MM.1S (cell line): ENCODE results near the gene ALDH8A1.

Experiments
- DNase-seq: peaks from one replicate; pipeline ENCODE4 v3.0.0-alpha.2; 2015
- H2AFZ ChIP-seq: fragments of 300-600 bp; sonication (generic); 2 replicates; pipeline ENCODE4 v1.6.0; 2016; ENCODE audit warnings: antibody characterized with exemption, low read length
- H3F3A ChIP-seq: fragments of 300-600 bp; sonication (generic); 2 replicates; pipeline ENCODE4 v1.6.1; 2016; ENCODE audit warnings: mild to moderate bottlenecking, antibody characterized with exemption, low read length, moderate library complexity, mixed read lengths; ENCODE audit not compliant: insufficient read depth
- H3K27ac ChIP-seq: fragments of 300-600 bp; sonication (generic); 2 replicates; pipeline ENCODE4 v1.5.1; 2016; ENCODE audit warnings: mild to moderate bottlenecking, low read length
- H3K27me3 ChIP-seq: fragments of 300-600 bp; sonication (generic); replicated peaks from 2 replicates; pipeline ENCODE4 v1.6.0; 2016; ENCODE audit warnings: low read length; ENCODE audit not compliant: insufficient read depth
- H3K36me3 ChIP-seq: fragments of 300-600 bp; sonication (generic); replicated peaks from 2 replicates; pipeline ENCODE4 v1.6.1; 2016; ENCODE audit warnings: mild to moderate bottlenecking, low read length, mixed read lengths; ENCODE audit not compliant: insufficient read depth
- H3K4me1 ChIP-seq: fragments of 300-600 bp; sonication (generic); 2 replicates; pipeline ENCODE4 v1.6.1; 2016; ENCODE audit warnings: low read length, mixed read lengths
- H3K4me2 ChIP-seq: fragments of 300-600 bp; sonication (generic); 2 replicates; pipeline ENCODE4 v1.6.0; 2016; ENCODE audit warnings: low read depth, low read length
- H3K4me3 ChIP-seq: fragments of 300-600 bp; sonication (generic); 2 replicates; pipeline ENCODE4 v1.5.1; 2016; ENCODE audit warnings: low read length, mixed read lengths
- H3K79me2 ChIP-seq: fragments of 300-600 bp; sonication (generic); 2 replicates; pipeline ENCODE4 v1.6.1; 2016; ENCODE audit warnings: mixed run types, low read length, mixed read lengths
- H3K9ac ChIP-seq: fragments of 300-600 bp; sonication (generic); 2 replicates; pipeline ENCODE4 v1.6.1; 2016; ENCODE audit warnings: low read length, mixed read lengths
- H3K9me2 ChIP-seq: fragments of 300-600 bp; sonication (generic); replicated peaks from 2 replicates; pipeline ENCODE4 v1.6.1; 2016; ENCODE audit warnings: mild to moderate bottlenecking, low read length, mixed read lengths; ENCODE audit not compliant: insufficient read depth
- H3K9me3 ChIP-seq: fragments of 300-600 bp; sonication (generic); replicated peaks from 2 replicates; pipeline ENCODE4 v1.6.1; 2016; ENCODE audit warnings: mild to moderate bottlenecking, low read length, mixed read lengths; ENCODE audit not compliant: insufficient read depth
- H4K20me1 ChIP-seq: fragments of 300-600 bp; sonication (generic); 2 replicates; pipeline ENCODE4 v1.6.1; 2016; ENCODE audit warnings: mild to moderate bottlenecking, low read length, moderate library complexity, mixed read lengths; ENCODE audit not compliant: insufficient read depth
- EZH2 ChIP-seq: fragments of 300-600 bp; sonication (generic); optimal IDR thresholded peaks from 2 replicates; pipeline ENCODE3; 2017; ENCODE audit warnings: low read depth, mild to moderate bottlenecking, antibody characterized with exemption, low read length, mixed read lengths
- EZH2phosphoT487 ChIP-seq: fragments of 300-600 bp; sonication (generic); IDR thresholded peaks from 2 replicates; pipeline ENCODE4 v1.6.1; 2018; ENCODE audit warnings: antibody characterized with exemption, low read length
- TF ChIP-seq, protein P1 (sequence below): fragments of 300-600 bp; sonication (generic); IDR thresholded peaks from 2 replicates; pipeline ENCODE4 v1.5.1; 2016; ENCODE audit warnings: antibody characterized with exemption, low read length, mixed read lengths

Gene ALDH8A1

DNA sequence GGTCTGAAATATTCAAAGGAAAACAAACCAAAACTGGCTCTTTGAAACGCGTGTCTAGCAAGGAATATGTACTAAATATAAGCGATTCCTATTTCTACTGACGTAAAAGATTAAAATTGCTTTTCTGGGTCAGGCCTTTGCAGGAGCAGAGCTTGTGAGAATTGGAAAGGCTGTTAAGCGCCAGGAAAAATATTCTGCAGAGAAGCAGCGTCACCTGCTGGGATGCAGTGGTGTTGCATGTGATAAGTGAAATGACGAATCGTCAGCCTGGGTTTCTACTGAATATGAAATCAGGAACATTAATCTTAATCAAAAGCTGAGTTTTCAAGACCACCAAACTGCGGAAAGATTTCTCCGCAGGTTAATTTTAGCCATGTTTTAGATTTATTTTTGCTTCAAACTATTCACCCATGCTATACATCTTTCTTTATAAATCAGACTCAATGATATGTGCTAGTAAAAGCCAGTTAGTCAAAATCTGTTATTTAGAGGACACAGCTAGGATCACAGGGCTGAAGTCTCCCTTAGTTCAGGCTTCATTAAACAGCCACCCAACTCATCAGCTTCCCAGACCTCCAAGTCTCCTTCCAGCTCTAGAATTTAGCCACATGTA, 67.4 kb downstream of the ALDH8A1 start:
- TF ChIP-seq EZH2phosphoT487: no peak
- TF ChIP-seq EZH2: no peak
- TF ChIP-seq, protein P1, sequence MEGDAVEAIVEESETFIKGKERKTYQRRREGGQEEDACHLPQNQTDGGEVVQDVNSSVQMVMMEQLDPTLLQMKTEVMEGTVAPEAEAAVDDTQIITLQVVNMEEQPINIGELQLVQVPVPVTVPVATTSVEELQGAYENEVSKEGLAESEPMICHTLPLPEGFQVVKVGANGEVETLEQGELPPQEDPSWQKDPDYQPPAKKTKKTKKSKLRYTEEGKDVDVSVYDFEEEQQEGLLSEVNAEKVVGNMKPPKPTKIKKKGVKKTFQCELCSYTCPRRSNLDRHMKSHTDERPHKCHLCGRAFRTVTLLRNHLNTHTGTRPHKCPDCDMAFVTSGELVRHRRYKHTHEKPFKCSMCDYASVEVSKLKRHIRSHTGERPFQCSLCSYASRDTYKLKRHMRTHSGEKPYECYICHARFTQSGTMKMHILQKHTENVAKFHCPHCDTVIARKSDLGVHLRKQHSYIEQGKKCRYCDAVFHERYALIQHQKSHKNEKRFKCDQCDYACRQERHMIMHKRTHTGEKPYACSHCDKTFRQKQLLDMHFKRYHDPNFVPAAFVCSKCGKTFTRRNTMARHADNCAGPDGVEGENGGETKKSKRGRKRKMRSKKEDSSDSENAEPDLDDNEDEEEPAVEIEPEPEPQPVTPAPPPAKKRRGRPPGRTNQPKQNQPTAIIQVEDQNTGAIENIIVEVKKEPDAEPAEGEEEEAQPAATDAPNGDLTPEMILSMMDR: peak; percentile 95
- H3K27me3 ChIP-seq: no peaks in the 10 kb centered on the region
- no peak overlapping the region for H3K27ac ChIP-seq
- peak overlapping the region; percentile 84 for H2AFZ ChIP-seq
- H3K9me2 ChIP-seq: no peaks in the 10 kb centered on the region
- no peaks in the 10 kb centered on the region for H3K36me3 ChIP-seq
- peaks cover 18% of the 10 kb centered on the region for H3K4me1 ChIP-seq
- H3K79me2 ChIP-seq: no peaks in the 10 kb centered on the region
- no peak overlapping the region for H3K9ac ChIP-seq
- no peaks in the 10 kb centered on the region for H4K20me1 ChIP-seq
- peak overlapping the region; percentile 32; the same call in 1 of the 2 replicates for H3K4me2 ChIP-seq
- H3F3A ChIP-seq: no peaks in the 10 kb centered on the region
- no peak overlapping the region for H3K4me3 ChIP-seq
- peak; percentile 76 for DNase-seq
- H3K9me3 ChIP-seq: no peaks in the 10 kb centered on the region

GRCh38 chr6:134880487-134881190, 69.3 kb downstream of the ALDH8A1 start:
- Histone ChIP-seq H3K36me3 (no peaks in the 10 kb centered on the region), H4K20me1 (no peaks in the 10 kb centered on the region), H3K79me2 (no peaks in the 10 kb centered on the region), H3K27me3 (no peaks in the 10 kb centered on the region), H3K9me3 (no peaks in the 10 kb centered on the region), H3K4me2 (no peak overlapping the region), H3K4me1 (peaks cover 18% of the 10 kb centered on the region), H3K9me2 (no peaks in the 10 kb centered on the region), H3K4me3 (no peak overlapping the region), H3F3A (no peaks in the 10 kb centered on the region), H2AFZ (no peak overlapping the region), H3K27ac (no peak overlapping the region), H3K9ac (no peak overlapping the region)
- TF ChIP-seq EZH2 (no peak), EZH2phosphoT487 (no peak)
- TF ChIP-seq, protein P1: no peak
- no peak for DNase-seq

DNA sequence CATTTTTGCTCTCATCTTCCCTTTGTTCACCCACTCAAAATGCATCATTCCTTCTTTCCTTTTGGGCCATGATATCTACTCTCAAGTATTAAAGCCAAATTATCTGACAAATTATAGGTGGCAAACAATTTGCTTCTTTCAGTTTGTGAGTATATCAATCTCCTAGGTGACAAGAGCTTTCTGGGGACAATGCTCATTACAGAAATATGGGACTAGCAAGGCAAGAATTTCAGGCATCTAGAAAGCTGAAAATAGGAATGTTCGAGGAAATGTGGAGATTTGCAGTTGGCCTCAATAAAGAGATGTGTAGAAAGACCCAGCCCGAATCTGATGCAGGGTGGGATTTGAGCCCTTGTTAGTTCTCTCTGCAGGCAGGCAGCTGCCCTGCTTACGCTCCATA, 71.8 kb downstream of the ALDH8A1 start:
- H3F3A ChIP-seq: peaks cover 8% of the 10 kb centered on the region
- H3K36me3 ChIP-seq: no peaks in the 10 kb centered on the region
- no peak overlapping the region for H3K4me3 ChIP-seq
- TF ChIP-seq, protein P1: no peak
- TF ChIP-seq EZH2phosphoT487 (no peak), EZH2 (no peak)
- no peaks in the 10 kb centered on the region for H3K79me2 ChIP-seq
- no peak overlapping the region for H3K9ac ChIP-seq
- DNase-seq: no peak
- no peaks in the 10 kb centered on the region for H4K20me1 ChIP-seq
- no peaks in the 10 kb centered on the region for H3K27me3 ChIP-seq
- H3K9me3 ChIP-seq: no peaks in the 10 kb centered on the region
- no peak overlapping the region for H3K27ac ChIP-seq
- H3K4me1 ChIP-seq: peaks cover 32% of the 10 kb centered on the region
- no peak overlapping the region for H2AFZ ChIP-seq
- H3K4me2 ChIP-seq: no peak overlapping the region
- H3K9me2 ChIP-seq: no peaks in the 10 kb centered on the region
